DOHH2 (cell line): Measurements from ENCODE around the gene PCDHGA7.

Experiments
- H3F3A ChIP-seq: fragments of 200-600 bp; sonication (generic), shearing (Covaris generic); 2 replicates; pipeline ENCODE4 v1.6.0; 2016; ENCODE audit warnings: antibody characterized with exemption, mild to moderate bottlenecking; ENCODE audit not compliant: control insufficient read depth, insufficient read depth
- H3K27ac ChIP-seq: fragments of 200-600 bp; sonication (generic); 2 replicates; pipeline ENCODE4 v1.5.1; 2014; ENCODE audit warnings: low read depth, mild to moderate bottlenecking, low read length, moderate library complexity
- H3K27me3 ChIP-seq: fragments of 200-600 bp; sonication (generic); 2 replicates; pipeline ENCODE4 v1.6.1; 2014; ENCODE audit warnings: mild to moderate bottlenecking, low read length, mixed read lengths; ENCODE audit not compliant: control insufficient read depth
- H3K36me3 ChIP-seq: fragments of 200-600 bp; sonication (generic); 2 replicates; pipeline ENCODE4 v1.6.1; 2014; ENCODE audit warnings: mild to moderate bottlenecking, low read length, moderate library complexity, mixed read lengths; ENCODE audit not compliant: control insufficient read depth
- H3K4me1 ChIP-seq: fragments of 200-600 bp; sonication (generic); 2 replicates; pipeline ENCODE4 v1.6.1; 2014; ENCODE audit warnings: mild to moderate bottlenecking, low read length, mixed read lengths; ENCODE audit not compliant: control insufficient read depth
- H3K4me2 ChIP-seq: fragments of 200-600 bp; sonication (generic); 2 replicates; pipeline ENCODE4 v1.6.0; 2014; ENCODE audit warnings: mild to moderate bottlenecking, low read length, moderate library complexity
- H3K4me3 ChIP-seq: fragments of 200-600 bp; sonication (generic); 2 replicates; pipeline ENCODE4 v1.5.1; 2014; ENCODE audit warnings: mild to moderate bottlenecking, low read length, mixed read lengths
- H3K79me2 ChIP-seq: fragments of 200-600 bp; sonication (generic); 2 replicates; pipeline ENCODE4 v1.6.1; 2014; ENCODE audit warnings: mild to moderate bottlenecking, low read length, mixed read lengths; ENCODE audit not compliant: control insufficient read depth
- H3K9me2 ChIP-seq: fragments of 200-600 bp; sonication (generic); replicated peaks from 2 replicates; pipeline ENCODE4 v1.6.1; 2014; ENCODE audit warnings: mild to moderate bottlenecking, low read length, mixed read lengths; ENCODE audit not compliant: control insufficient read depth
- H3K9me3 ChIP-seq: fragments of 200-600 bp; sonication (generic); 2 replicates; pipeline ENCODE4 v1.6.1; 2014; ENCODE audit warnings: antibody characterized with exemption, low read length, mixed read lengths; ENCODE audit not compliant: control insufficient read depth, insufficient read depth
- H4K20me1 ChIP-seq: fragments of 200-600 bp; sonication (generic); 2 replicates; pipeline ENCODE4 v1.6.0; 2014; ENCODE audit warnings: low read depth, mild to moderate bottlenecking, antibody characterized with exemption, low read length, moderate library complexity; ENCODE audit not compliant: control insufficient read depth, insufficient read depth
- CTCF ChIP-seq: fragments of 200-600 bp; sonication (generic); IDR thresholded peaks from one replicate; pipeline ENCODE4 v1.5.1; 2014; ENCODE audit warnings: antibody characterized with exemption, mild to moderate bottlenecking, low read depth, low read length; ENCODE audit not compliant: poor library complexity, severe bottlenecking
- EZH2phosphoT487 ChIP-seq: fragments of 200-600 bp; sonication (generic); IDR thresholded peaks from 2 replicates; pipeline ENCODE4 v1.6.1; 2017; ENCODE audit warnings: borderline replicate concordance, mild to moderate bottlenecking, antibody characterized with exemption, low read length, moderate library complexity, mixed read lengths

The PCDHGA7 gene

GRCh38 chr5:141354900-141355469, 27.6 kb upstream of the PCDHGA7 start, which contains the start of gene PCDHGA4:
Gene PCDHGA4, plus strand, starts transcription at chr5:141355021. Its CDS starts 87 bp downstream, at chr5:141355108.
- Histone ChIP-seq H3K9me3 (peaks cover 10% of the 10 kb centered on the region; the same call in 1 of the 2 replicates), H3K4me2 (peak within 1 kb of the TSS; percentile 48), H3K36me3 (no peaks in the 10 kb centered on the region), H3K27ac (no peak within 1 kb of the TSS), H3K4me3 (no peak within 1 kb of the TSS; the same call in 1 of the 2 replicates), H3K79me2 (no peaks in the 10 kb centered on the region), H4K20me1 (no peaks in the 10 kb centered on the region), H3F3A (0 out of 2 replicates have a peak, but pooled peaks cover 3% of the 10 kb centered on the region), H3K27me3 (no peaks in the 10 kb centered on the region), H3K4me1 (peaks cover 15% of the 10 kb centered on the region), H3K9me2 (no peaks in the 10 kb centered on the region)
- no peak for TF ChIP-seq EZH2phosphoT487
- peak; percentile 76 for TF ChIP-seq CTCF

GRCh38 chr5:141355641-141356040, 26.9 kb upstream of the PCDHGA7 start:
- no peak overlapping the region for H3K27ac ChIP-seq
- H3K4me1 ChIP-seq: peaks cover 14% of the 10 kb centered on the region
- no peak for TF ChIP-seq CTCF
- no peak for TF ChIP-seq EZH2phosphoT487
- no peaks in the 10 kb centered on the region for H3K9me2 ChIP-seq
- H3K36me3 ChIP-seq: peaks cover 2% of the 10 kb centered on the region
- no peaks in the 10 kb centered on the region for H4K20me1 ChIP-seq
- no peak overlapping the region for H3K4me2 ChIP-seq
- H3K4me3 ChIP-seq: no peak overlapping the region
- no peaks in the 10 kb centered on the region for H3K27me3 ChIP-seq
- peaks cover 6% of the 10 kb centered on the region for H3K79me2 ChIP-seq
- 0 out of 2 replicates have a peak, but pooled peaks cover 3% of the 10 kb centered on the region for H3F3A ChIP-seq
- H3K9me3 ChIP-seq: peaks cover 12% of the 10 kb centered on the region

- H3K9me3 ChIP-seq: peaks cover 12% of the 10 kb centered on the region
- H3K9me2 ChIP-seq: no peaks in the 10 kb centered on the region
- no peaks in the 10 kb centered on the region for H4K20me1 ChIP-seq
- peaks cover 7% of the 10 kb centered on the region for H3K36me3 ChIP-seq
- H3K79me2 ChIP-seq: peaks cover 11% of the 10 kb centered on the region
- no peaks in the 10 kb centered on the region for H3K27me3 ChIP-seq
- no peak for TF ChIP-seq CTCF
- no peak for TF ChIP-seq EZH2phosphoT487
- H3K4me1 ChIP-seq: peaks cover 17% of the 10 kb centered on the region
- no peak overlapping the region for H3K4me3 ChIP-seq
- 0 out of 2 replicates have a peak, but pooled peaks cover 3% of the 10 kb centered on the region for H3F3A ChIP-seq
- no peak overlapping the region for H3K27ac ChIP-seq
- no peak overlapping the region for H3K4me2 ChIP-seq
Observed at GRCh38 chr5:141356133-141356532, 26.4 kb upstream of the PCDHGA7 start.
